Hindlimb muscle (tissue), 1 donor: ENCODE measurements around the gene PIK3C2B. TPM values are rescaled to one million over a fixed set of nuclear protein-coding genes. Genes with fewer than 3 reads are reported as not detected.
A peak's percentile ranks its signal among the peaks of the same experiment; 100 is the strongest.
"Not testable (repeated sequence)": the region's sequence is repeated elsewhere in the genome, so short reads cannot be mapped to it uniquely, and the experiment has no call there.

Experiments used
- DNase-seq: peaks from one replicate; pipeline ENCODE4 v3.0.0-alpha.2; 2013
- polyA plus RNA-seq: library from polyadenylated mRNA; unstranded; fragments of 120-200 nt; gene quantifications from one replicate; pipeline ENCODE4 v1.2.1, GENCODE V29; 2013; ENCODE audit not compliant: insufficient read length

PIK3C2B gene, protein sequence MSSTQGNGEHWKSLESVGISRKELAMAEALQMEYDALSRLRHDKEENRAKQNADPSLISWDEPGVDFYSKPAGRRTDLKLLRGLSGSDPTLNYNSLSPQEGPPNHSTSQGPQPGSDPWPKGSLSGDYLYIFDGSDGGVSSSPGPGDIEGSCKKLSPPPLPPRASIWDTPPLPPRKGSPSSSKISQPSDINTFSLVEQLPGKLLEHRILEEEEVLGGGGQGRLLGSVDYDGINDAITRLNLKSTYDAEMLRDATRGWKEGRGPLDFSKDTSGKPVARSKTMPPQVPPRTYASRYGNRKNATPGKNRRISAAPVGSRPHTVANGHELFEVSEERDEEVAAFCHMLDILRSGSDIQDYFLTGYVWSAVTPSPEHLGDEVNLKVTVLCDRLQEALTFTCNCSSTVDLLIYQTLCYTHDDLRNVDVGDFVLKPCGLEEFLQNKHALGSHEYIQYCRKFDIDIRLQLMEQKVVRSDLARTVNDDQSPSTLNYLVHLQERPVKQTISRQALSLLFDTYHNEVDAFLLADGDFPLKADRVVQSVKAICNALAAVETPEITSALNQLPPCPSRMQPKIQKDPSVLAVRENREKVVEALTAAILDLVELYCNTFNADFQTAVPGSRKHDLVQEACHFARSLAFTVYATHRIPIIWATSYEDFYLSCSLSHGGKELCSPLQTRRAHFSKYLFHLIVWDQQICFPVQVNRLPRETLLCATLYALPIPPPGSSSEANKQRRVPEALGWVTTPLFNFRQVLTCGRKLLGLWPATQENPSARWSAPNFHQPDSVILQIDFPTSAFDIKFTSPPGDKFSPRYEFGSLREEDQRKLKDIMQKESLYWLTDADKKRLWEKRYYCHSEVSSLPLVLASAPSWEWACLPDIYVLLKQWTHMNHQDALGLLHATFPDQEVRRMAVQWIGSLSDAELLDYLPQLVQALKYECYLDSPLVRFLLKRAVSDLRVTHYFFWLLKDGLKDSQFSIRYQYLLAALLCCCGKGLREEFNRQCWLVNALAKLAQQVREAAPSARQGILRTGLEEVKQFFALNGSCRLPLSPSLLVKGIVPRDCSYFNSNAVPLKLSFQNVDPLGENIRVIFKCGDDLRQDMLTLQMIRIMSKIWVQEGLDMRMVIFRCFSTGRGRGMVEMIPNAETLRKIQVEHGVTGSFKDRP (N-terminal part only)
- polyA plus RNA-seq = 39.7 TPM

GRCh38 chr1:204494281-204495077, at the start of gene PIK3C2B:
PIK3C2B (minus strand) TSS chr1:204494805; CDS start chr1:204469802, 25,003 bp downstream.
- DNase-seq = peak; percentile 92

DNA sequence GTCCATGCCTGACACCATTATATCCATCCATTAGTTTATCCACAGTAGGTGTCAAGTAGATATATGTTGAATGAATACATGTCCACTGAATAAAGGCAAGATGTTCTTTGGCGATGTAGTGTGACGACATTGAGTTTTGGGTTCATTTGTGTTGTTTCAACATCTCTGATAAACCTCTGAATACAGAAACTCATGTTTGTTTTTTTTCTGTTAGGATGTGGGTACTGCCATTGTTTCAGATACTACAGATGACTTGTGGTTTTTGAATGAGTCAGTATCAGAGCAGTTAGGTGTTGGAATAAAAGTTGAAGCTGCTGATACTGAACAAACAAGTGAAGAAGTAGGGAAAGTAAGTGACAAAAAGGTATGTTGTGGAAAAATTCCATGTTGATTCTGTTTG, 49.7 kb upstream of the PIK3C2B start:
- DNase-seq = no peak

DNA sequence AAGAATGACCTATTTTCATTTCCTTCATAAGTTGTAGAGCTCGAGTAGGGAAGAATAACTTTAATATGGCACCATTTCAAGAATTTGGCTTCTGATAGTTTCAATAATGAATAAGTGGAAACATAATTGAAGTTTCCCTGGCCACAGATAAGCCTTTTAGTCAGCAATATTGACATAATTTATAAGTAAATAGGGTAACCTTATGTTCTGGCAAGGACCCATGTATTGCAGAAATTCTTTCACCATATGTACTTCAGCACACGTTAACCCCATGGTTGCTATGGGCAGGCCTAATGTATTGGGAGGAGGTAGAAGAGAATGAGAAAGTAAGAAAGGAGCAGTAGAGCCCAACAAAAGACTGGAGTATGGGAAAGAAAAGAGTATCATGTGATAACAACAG, 47.0 kb upstream of the PIK3C2B start:
- no peak for DNase-seq

DNA sequence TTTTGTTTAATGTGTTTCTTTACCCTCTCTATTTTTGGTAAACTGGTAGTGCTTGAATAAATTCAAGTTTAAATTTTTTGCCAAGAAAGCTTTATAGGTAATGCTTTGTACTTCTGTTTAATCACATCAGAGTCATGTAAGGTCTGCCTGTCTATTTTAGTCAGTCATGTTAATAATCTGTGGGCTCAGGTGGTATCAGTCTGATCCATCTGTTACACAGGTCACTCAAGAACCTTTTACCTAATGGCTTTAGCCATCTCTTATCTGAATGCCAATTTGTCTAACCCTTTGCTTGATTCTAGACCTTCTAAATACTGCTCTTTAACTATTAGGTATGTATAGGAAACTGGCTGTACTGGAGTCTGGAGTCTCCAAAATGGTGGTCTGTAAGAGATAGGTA, 38.2 kb upstream of the PIK3C2B start:
- no peak for DNase-seq

DNA sequence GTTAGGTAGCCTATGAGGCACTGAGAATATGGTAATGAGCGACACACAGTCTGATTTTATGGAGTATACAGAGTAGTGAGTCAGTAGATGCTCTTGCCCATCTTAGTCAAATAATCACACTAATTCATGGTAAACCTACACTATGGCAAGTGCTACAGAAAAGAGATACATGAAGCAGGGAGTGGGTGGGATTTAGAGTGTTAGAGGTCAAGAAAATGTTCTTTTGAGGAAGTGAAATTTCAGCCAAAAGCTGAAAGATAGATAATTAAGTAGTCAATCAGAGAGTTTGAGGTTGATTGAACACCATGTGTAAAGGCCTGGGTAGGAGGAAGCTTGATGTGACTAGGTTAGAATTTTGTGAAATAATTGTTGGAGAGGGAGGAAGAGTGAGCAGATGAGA, 36.3 kb upstream of the PIK3C2B start:
- no peak for DNase-seq

DNA sequence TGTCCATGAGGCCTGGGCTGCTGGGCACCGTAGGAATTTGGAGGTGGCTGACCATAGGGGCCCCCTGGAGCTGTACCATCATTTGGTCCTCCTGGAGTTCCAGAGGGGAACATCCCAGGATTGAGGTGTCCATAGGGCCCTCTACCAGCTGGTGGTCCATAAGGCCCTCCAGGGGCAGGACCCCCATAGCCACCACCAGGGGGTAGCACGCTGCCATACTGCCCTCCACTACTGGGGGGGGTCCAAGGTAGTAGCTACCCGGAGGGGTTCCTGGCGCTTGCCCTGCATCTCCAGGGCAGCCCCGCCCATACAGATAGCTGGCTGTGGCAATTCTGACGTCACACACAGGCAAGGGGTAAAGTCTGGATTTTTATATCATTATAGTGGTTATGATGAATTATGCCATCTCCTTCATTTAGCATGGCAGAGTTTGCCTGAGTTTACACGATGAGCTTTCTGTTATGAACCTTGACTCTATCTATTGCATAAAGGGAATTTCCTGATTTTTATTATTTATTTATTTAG, 34.8 kb upstream of the PIK3C2B start:
- DNase-seq = no peak

DNA sequence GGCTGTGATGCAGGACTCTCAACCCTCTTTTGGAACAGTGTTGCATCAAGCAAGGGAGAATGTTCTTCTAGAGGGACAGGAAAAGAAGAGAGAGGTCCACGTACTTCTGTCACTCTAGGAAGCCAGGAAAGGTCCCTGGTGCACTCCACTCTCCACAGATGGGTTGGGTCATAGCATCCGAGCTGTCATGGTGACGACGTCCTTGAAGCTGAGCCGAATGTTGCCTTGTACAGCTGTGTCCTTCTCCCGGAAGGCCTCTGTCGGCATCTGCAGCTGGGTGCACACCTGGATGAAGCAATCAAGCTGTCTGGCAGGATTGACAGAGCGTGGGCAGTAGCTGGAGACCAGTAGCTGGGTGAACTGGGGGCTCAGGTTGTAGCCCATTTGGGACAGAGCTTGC, 34.1 kb upstream of the PIK3C2B start:
- DNase-seq = no peak

GRCh38 chr1:204528241-204528640, 33.6 kb upstream of the PIK3C2B start:
- no peak for DNase-seq

- no peak for DNase-seq
These were observed 30.4 kb upstream of the PIK3C2B start for GRCh38 chr1:204524986-204525385.

GRCh38 chr1:204523605-204524215, 29.1 kb upstream of the PIK3C2B start:
- DNase-seq = no peak

- not testable (repeated sequence) for DNase-seq
These were observed 27.4 kb upstream of the PIK3C2B start for GRCh38 chr1:204521941-204522521.

- no peak for DNase-seq
These were observed 26.5 kb upstream of the PIK3C2B start for GRCh38 chr1:204520834-204521709.

GRCh38 chr1:204517382-204517781, 22.8 kb upstream of the PIK3C2B start:
- DNase-seq = not testable (repeated sequence)

- DNase-seq = peak; percentile 95
These were observed 21.7 kb upstream of the PIK3C2B start, which contains the start of gene MDM4 for GRCh38 chr1:204516180-204516879. MDM4 (plus strand) TSS chr1:204516406; CDS start chr1:204525519, 9,113 bp downstream.

DNA sequence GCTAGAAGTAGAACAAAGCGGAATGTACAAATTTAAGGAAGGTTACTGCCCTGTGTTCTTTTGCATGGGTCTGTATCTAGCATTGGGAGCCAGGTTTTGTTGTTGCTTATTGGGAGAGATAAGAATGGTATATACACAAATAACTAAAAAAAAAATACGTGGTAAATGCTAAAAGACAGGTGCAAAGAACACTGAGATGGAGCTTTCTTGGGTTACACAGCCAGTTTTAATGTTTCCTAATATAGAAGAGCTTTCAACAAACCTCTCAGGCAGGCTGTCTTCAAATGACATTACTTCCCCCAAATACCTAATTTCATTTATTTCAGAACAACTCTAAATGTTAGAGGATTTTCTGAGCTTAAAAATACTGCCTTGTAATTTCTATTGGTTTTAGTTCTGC, 20.2 kb upstream of the PIK3C2B start:
- DNase-seq = no peak

DNA sequence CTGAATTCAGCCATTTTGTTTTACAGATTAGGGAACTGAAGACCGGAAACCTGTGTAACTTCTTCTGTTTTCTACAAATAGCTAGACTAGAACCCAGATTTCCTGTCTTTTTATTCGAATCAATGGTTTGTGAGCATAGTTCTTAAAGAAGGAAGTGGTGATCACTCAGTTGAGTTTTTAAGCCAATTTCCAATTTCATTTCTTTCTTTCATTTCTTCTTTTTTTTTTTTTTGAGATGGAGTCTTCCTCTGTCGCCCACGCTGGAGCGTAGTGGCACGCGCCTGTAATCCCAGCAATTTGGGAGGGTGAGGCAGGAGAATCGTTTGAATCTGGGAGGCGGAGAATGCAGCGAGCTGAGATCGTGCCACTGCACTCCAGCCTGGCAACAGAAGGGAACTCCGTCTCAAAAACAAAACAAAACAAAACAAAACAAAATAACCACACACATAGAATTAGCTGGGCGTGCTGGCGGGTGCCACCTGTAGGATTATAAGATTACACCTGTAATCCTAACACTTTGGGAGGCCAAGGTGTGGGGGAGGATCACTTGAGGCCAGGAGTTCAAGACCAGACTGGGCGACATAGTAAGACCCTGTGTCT, 18.6 kb upstream of the PIK3C2B start:
- DNase-seq = no peak

GRCh38 chr1:204511366-204511765, 16.8 kb upstream of the PIK3C2B start:
- DNase-seq = no peak

GRCh38 chr1:204509186-204509635, 14.6 kb upstream of the PIK3C2B start:
- no peak for DNase-seq
